Karpas-422 (cell line): ENCODE measurements around the gene XAB2. TPM values are rescaled to one million over a fixed set of nuclear protein-coding genes. Genes with fewer than 3 reads are reported as not detected.

Experiments
- DNase-seq: peaks from one replicate; pipeline ENCODE4 v3.0.0-alpha.2; 2015
- H2AFZ ChIP-seq: fragments of 200-600 bp; sonication (generic); 2 replicates; pipeline ENCODE4 v1.6.1; 2014; ENCODE audit warnings: antibody characterized with exemption, low read length, mixed read lengths
- H3K27ac ChIP-seq: fragments of 200-600 bp; sonication (generic); 2 replicates; pipeline ENCODE4 v1.5.1; 2014; ENCODE audit warnings: mild to moderate bottlenecking, low read length, moderate library complexity
- H3K27me3 ChIP-seq: fragments of 200-600 bp; sonication (generic); 2 replicates; pipeline ENCODE4 v1.6.1; 2014; ENCODE audit warnings: low read length, mixed read lengths
- H3K36me3 ChIP-seq: fragments of 200-600 bp; sonication (generic); 2 replicates; pipeline ENCODE4 v1.6.1; 2014; ENCODE audit warnings: low read length, mixed read lengths; ENCODE audit not compliant: insufficient read depth
- H3K4me1 ChIP-seq: fragments of 200-600 bp; sonication (generic); 2 replicates; pipeline ENCODE4 v1.6.1; 2014; ENCODE audit warnings: mild to moderate bottlenecking, low read length, mixed read lengths
- H3K4me2 ChIP-seq: fragments of 200-600 bp; sonication (generic); 2 replicates; pipeline ENCODE4 v1.6.1; 2014; ENCODE audit warnings: low read length, low read depth, mild to moderate bottlenecking; ENCODE audit not compliant: poor library complexity, severe bottlenecking
- H3K4me3 ChIP-seq: fragments of 200-600 bp; sonication (generic); 2 replicates; pipeline ENCODE4 v1.5.1; 2014; ENCODE audit warnings: mild to moderate bottlenecking, antibody characterized with exemption, low read length, mixed read lengths
- H3K79me2 ChIP-seq: fragments of 200-600 bp; sonication (generic); 2 replicates; pipeline ENCODE4 v1.6.1; 2014; ENCODE audit warnings: mild to moderate bottlenecking, low read length, mixed read lengths
- H3K9ac ChIP-seq: fragments of 200-600 bp; sonication (generic); 2 replicates; pipeline ENCODE4 v1.6.0; 2014; ENCODE audit warnings: low read length
- H3K9me2 ChIP-seq: fragments of 200-600 bp; sonication (generic), shearing (Covaris generic); replicated peaks from 2 replicates; pipeline ENCODE4 v1.6.0; 2014; ENCODE audit warnings: mild to moderate bottlenecking, low read length, moderate library complexity; ENCODE audit not compliant: insufficient read depth
- H3K9me3 ChIP-seq: fragments of 300-700, 200-600 bp; sonication (generic); 2 replicates; pipeline ENCODE4 v1.6.1; 2014; ENCODE audit warnings: low read length, mixed read lengths
- H4K20me1 ChIP-seq: fragments of 200-600 bp; sonication (generic); 2 replicates; pipeline ENCODE4 v1.6.1; 2014; ENCODE audit warnings: mild to moderate bottlenecking, antibody characterized with exemption, low read length, low read depth; ENCODE audit not compliant: insufficient read depth
- total RNA-seq: library from RNA; depleted of rRNA; stranded (reverse); fragments of >200 nt; shearing (Covaris generic); gene quantifications from 2 replicates; pipeline ENCODE4 v1.2.3, GENCODE V29; 2014; ENCODE audit warnings: low replicate concordance

The XAB2 gene
- total RNA-seq, 1 experiment from 2014 or later = 20.2 TPM

DNA sequence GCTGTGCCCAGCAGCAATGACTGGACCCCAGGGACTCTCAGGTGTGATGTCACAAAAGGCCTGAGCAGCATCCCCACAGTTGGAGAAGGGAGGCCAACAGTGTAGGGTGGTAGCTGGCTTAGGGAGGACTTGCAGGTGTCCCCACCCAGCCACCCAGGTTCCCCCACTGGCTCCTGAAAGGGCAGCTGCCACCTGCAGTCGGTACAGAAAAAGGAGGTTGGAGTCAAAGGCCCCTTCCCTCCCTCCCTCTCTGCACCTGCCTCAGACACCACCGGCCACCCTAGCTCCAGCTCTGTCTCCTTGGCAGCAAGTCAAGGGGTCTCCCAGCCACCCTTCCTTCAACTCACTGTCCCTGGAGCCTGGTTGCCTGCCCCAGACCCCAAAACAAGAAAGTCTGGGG, 4.4 kb upstream of the XAB2 start, which contains the start of gene PCP2:
TSS of gene PCP2 (minus strand) at position 22 of the 400 bp plus-strand sequence. CDS start 262 bp downstream, outside the sequence.
- no peak within 1 kb of the TSS for H2AFZ ChIP-seq
- H3K4me3 ChIP-seq = no peak within 1 kb of the TSS
- peaks cover under 1% of the 10 kb centered on the region; the same call in 1 of the 2 replicates for H4K20me1 ChIP-seq
- peaks cover 41% of the 10 kb centered on the region for H3K79me2 ChIP-seq
- H3K9me2 ChIP-seq = no peaks in the 10 kb centered on the region
- peaks cover 22% of the 10 kb centered on the region for H3K4me1 ChIP-seq
- H3K9me3 ChIP-seq = no peaks in the 10 kb centered on the region
- no peaks in the 10 kb centered on the region for H3K27me3 ChIP-seq
- DNase-seq = no peak
- no peak within 1 kb of the TSS for H3K4me2 ChIP-seq
- no peak within 1 kb of the TSS for H3K27ac ChIP-seq
- H3K9ac ChIP-seq = no peak within 1 kb of the TSS
- no peaks in the 10 kb centered on the region for H3K36me3 ChIP-seq

- no peak overlapping the region for H3K4me3 ChIP-seq
- H3K9me3 ChIP-seq = no peaks in the 10 kb centered on the region
- H3K27me3 ChIP-seq = no peaks in the 10 kb centered on the region
- H3K36me3 ChIP-seq = no peaks in the 10 kb centered on the region
- H3K9me2 ChIP-seq = no peaks in the 10 kb centered on the region
- no peak overlapping the region for H3K27ac ChIP-seq
- DNase-seq = no peak
- no peak overlapping the region for H2AFZ ChIP-seq
- no peak overlapping the region for H3K9ac ChIP-seq
- no peak overlapping the region for H3K4me2 ChIP-seq
- H3K4me1 ChIP-seq = peaks cover 24% of the 10 kb centered on the region
- peaks cover 12% of the 10 kb centered on the region; the same call in 1 of the 2 replicates for H4K20me1 ChIP-seq
- peaks cover 41% of the 10 kb centered on the region for H3K79me2 ChIP-seq
These were observed 3.2 kb upstream of the XAB2 start for GRCh38 chr19:7632340-7633203.

GRCh38 chr19:7631577-7631976, 2.2 kb upstream of the XAB2 start:
- Histone ChIP-seq H4K20me1 (peaks cover 20% of the 10 kb centered on the region; the same call in 1 of the 2 replicates), H3K27ac (no peak overlapping the region), H3K9me2 (no peaks in the 10 kb centered on the region), H3K9me3 (no peaks in the 10 kb centered on the region), H3K4me1 (peaks cover 21% of the 10 kb centered on the region), H3K79me2 (peaks cover 46% of the 10 kb centered on the region), H3K36me3 (no peaks in the 10 kb centered on the region), H3K4me3 (no peak overlapping the region), H2AFZ (no peak overlapping the region), H3K9ac (no peak overlapping the region), H3K4me2 (no peak overlapping the region), H3K27me3 (no peaks in the 10 kb centered on the region)
- no peak for DNase-seq

DNA sequence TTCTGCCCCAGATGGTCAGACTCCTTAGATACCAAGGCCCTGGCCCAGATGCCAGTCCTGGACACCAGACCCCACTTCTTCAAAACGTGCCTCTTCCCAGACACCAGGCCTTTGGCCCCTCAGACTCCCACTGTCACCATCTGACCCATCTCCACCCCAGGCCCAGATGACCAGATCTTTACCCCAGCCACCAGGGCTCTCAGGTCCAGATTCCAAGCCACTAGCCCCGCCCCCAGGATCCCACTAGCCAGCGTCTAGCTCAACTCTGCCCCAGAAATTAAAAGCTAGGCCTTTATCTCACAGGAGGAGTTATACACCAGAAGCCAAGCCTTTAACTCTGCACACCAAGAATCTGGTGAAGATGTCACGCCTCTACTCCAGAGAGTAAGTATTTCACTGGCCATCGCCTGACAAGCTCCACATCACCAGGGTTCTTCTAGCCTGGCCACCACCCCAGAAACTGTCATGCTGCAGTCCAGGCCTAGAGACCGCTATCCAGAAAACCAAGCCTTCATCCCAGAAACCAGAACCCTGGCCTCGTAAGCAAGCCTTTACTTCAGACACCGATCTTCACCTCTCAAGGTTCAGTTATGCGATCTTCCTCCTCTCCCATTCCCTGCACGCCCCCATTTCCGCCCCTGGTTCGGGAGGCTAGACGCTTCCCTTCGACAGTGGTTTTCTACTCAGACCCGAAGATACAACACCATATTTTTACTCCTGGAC, 595 bp downstream of the XAB2 start:
- Histone ChIP-seq H3K79me2 (peaks cover 53% of the 10 kb centered on the region), H4K20me1 (peaks cover 20% of the 10 kb centered on the region; the same call in 1 of the 2 replicates), H3K27ac (no peak overlapping the region), H3K27me3 (no peaks in the 10 kb centered on the region), H3K9ac (peak overlapping the region; percentile 88), H3K4me2 (peak overlapping the region; percentile 87), H3K4me1 (peaks cover 19% of the 10 kb centered on the region), H3K36me3 (no peaks in the 10 kb centered on the region), H2AFZ (no peak overlapping the region), H3K9me3 (no peaks in the 10 kb centered on the region), H3K9me2 (no peaks in the 10 kb centered on the region), H3K4me3 (peak overlapping the region; percentile 97)
- no peak for DNase-seq

- Histone ChIP-seq H3K9ac (no peak overlapping the region), H3K9me3 (no peaks in the 10 kb centered on the region), H3K27me3 (no peaks in the 10 kb centered on the region), H3K79me2 (peaks cover 53% of the 10 kb centered on the region), H4K20me1 (peaks cover 23% of the 10 kb centered on the region; the same call in 1 of the 2 replicates), H2AFZ (no peak overlapping the region), H3K27ac (no peak overlapping the region), H3K4me2 (no peak overlapping the region), H3K36me3 (no peaks in the 10 kb centered on the region; the same call in 1 of the 2 replicates), H3K4me3 (no peak overlapping the region), H3K4me1 (peaks cover 19% of the 10 kb centered on the region), H3K9me2 (no peaks in the 10 kb centered on the region)
- no peak for DNase-seq
These were observed 2.2 kb downstream of the XAB2 start for GRCh38 chr19:7627166-7627565.

- H2AFZ ChIP-seq = no peak overlapping the region
- H3K9me3 ChIP-seq = no peaks in the 10 kb centered on the region
- DNase-seq = no peak
- H3K4me1 ChIP-seq = peaks cover 16% of the 10 kb centered on the region
- H3K79me2 ChIP-seq = peaks cover 47% of the 10 kb centered on the region
- H3K9ac ChIP-seq = no peak overlapping the region
- no peak overlapping the region for H3K4me2 ChIP-seq
- H3K36me3 ChIP-seq = no peaks in the 10 kb centered on the region; the same call in 1 of the 2 replicates
- no peak overlapping the region for H3K4me3 ChIP-seq
- no peaks in the 10 kb centered on the region for H3K9me2 ChIP-seq
- no peak overlapping the region for H3K27ac ChIP-seq
- no peaks in the 10 kb centered on the region for H3K27me3 ChIP-seq
- H4K20me1 ChIP-seq = peaks cover 23% of the 10 kb centered on the region; the same call in 1 of the 2 replicates
These were observed 3.5 kb downstream of the XAB2 start for GRCh38 chr19:7625763-7626372.

DNA sequence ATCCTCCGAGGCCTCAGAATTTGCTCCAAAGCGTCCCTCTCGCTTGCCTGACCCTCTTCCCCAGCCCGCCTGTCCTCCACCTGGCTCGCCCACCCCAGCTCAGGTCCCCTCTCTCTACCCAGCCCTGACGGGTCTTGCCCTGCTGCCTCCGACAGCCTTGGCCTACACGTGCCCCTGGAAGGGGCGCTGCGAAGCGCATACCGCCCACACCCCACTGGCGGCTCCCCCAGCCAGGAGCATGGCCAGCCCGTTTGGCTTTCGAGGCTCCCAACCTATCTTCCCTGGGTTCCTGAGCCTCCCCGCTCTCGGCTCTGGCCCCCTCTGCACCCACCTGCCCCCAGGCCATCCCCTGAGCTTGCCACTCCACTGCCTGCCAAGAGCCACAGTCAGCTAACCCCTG, 4.5 kb downstream of the XAB2 start:
- peaks cover 36% of the 10 kb centered on the region for H3K79me2 ChIP-seq
- no peak overlapping the region for H3K4me3 ChIP-seq
- H3K36me3 ChIP-seq = no peaks in the 10 kb centered on the region; the same call in 1 of the 2 replicates

More for the DNA sequence above, 4.5 kb downstream of the XAB2 start:
- no peaks in the 10 kb centered on the region for H3K27me3 ChIP-seq
- no peaks in the 10 kb centered on the region for H3K9me3 ChIP-seq
- peaks cover 23% of the 10 kb centered on the region; the same call in 1 of the 2 replicates for H4K20me1 ChIP-seq
- H3K27ac ChIP-seq = no peak overlapping the region
- H3K9me2 ChIP-seq = no peaks in the 10 kb centered on the region
- no peak overlapping the region for H3K9ac ChIP-seq
- H2AFZ ChIP-seq = no peak overlapping the region
- H3K4me1 ChIP-seq = peaks cover 9% of the 10 kb centered on the region
- H3K4me2 ChIP-seq = no peak overlapping the region
- no peak for DNase-seq
